Mucosa of rectum (tissue), 2 donors: Measurements from ENCODE around the gene PIEZO2.
A peak's percentile ranks its signal among the peaks of the same experiment; 100 is the strongest.
"Not testable (repeated sequence)": the region's sequence is repeated elsewhere in the genome, so short reads cannot be mapped to it uniquely, and the experiment has no call there.

ENCODE experiments used
- H3K27ac ChIP-seq, 2 donors: one replicate each; pipeline ENCODE4 v1.7.0; 2013; ENCODE audit warnings: inconsistent platforms in 2 of 2, low read depth in 2 of 2, low read length in 2 of 2
- H3K27me3 ChIP-seq, 2 donors: one replicate each; pipeline ENCODE4 v1.7.0; 2013; ENCODE audit warnings: low read length in 2 of 2; ENCODE audit not compliant: control insufficient read depth in 2 of 2, insufficient read depth in 2 of 2
- H3K36me3 ChIP-seq, 2 donors: one replicate each; pipeline ENCODE4 v1.7.0; 2013; ENCODE audit warnings: low read length in 2 of 2; ENCODE audit not compliant: control insufficient read depth in 2 of 2, insufficient read depth in 2 of 2
- H3K4me1 ChIP-seq, 2 donors: one replicate each; pipeline ENCODE4 v1.7.0; 2013; ENCODE audit warnings: low read length in 2 of 2, mild to moderate bottlenecking in 1 of 2; ENCODE audit not compliant: control insufficient read depth in 2 of 2, insufficient read depth in 2 of 2
- H3K4me3 ChIP-seq, 2 donors: one replicate each; pipeline ENCODE4 v1.7.0; 2013; ENCODE audit warnings: low read length in 2 of 2
- H3K9ac ChIP-seq, 2 donors: one replicate each; pipeline ENCODE4 v1.7.0; 2013; ENCODE audit warnings: low read length in 2 of 2, low read depth in 1 of 2, mild to moderate bottlenecking in 1 of 2
- H3K9me3 ChIP-seq, 2 donors: one replicate each; pipeline ENCODE4 v1.7.0; 2013; ENCODE audit warnings: low read length in 2 of 2; ENCODE audit not compliant: control insufficient read depth in 2 of 2
- donor health status: healthy.
- donor health status: Normal muscosa, but diverticular disease.

Gene PIEZO2

DNA sequence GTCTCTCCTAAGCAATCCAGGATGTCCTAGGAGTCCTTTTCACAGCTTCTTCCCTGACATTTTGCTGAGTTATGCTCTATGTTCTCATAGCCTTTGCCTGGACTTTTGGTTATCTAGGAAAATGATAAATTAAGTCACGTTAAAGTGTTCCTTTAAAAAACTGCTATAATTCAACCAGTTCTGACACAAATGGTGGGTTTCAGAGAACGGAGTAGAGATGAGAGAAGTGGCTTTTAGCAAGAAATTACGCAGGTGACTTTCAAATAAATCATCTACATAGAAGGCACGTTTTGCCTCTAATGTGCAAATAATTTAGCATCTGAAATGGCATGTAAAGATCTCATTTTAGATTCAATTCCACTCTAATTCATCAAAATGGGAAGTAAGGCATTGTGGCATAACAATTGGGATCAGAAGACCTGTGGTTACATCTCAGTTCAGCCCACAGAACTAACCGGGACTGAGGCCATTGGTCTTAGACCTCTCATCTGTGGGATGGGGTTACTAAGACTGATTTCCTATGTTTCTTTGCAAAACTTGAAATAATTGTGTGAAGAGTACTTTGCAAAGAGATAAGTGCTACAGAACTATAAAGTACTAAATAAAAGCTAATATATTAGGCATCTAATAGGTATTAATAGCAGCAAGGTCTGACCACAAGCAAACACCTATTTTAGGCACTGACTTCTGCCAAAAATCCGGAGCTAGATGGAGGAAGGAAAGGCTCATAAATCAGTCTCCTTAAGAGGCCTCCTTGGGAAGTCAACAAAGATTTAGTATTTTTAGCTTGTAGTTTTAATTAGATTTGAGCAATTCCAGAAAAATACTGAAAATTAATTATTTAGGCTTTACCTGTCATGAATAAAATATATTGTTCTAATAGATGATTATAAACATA lies 211.4 kb downstream of the PIEZO2 start:
- H3K36me3 ChIP-seq, result no peaks in the 10 kb centered on the region
- no peak overlapping the region for H3K9ac ChIP-seq
- H3K4me3 ChIP-seq, result no peak overlapping the region
- H3K9me3 ChIP-seq, result peaks cover 0 to 2% of the 10 kb centered on the region in 2 donors
- no peak overlapping the region for H3K27ac ChIP-seq
- H3K27me3 ChIP-seq, result no peaks in the 10 kb centered on the region
- no peaks in the 10 kb centered on the region for H3K4me1 ChIP-seq

DNA sequence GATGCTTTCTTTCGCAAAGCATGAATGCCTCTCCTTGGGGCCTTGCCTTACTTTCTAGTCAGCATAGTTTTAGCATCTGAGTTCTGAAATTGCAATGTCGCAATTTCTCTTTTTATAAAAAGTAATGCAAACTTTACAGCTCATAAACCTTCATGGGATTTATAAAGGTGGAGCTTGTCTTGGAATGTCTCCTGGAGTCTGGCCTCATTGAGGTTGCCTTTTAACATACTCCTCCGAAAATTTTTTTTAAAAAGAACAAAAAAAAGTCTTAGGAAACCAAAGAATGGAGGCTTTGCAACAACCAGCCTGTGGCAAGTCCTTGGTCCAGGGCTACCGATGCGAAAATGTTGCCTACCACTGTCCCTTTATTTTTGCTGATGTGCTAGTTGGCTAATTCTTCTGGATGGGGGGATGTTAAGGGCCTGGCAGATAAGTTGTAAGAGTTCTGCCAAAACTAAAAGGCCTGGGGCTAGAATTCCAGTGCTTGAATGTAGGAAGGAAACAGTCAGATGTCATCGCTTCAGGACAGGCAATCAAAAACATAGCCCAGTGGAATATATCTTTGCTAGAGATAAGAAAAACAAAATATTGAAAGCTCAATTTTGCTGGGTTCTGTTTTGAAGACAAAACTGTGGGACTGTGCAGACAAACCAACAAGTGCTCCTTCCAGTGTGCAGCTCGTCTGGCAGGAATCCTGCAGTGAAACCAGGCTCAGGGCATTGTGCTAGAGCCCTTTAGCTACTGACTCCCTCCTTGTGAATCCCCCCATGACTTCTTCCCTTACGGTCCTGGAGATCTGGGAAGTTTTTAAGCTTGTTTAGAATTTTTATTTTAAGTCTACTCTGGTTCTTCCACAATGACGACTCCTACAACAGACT lies 213.0 kb downstream of the PIEZO2 start:
- Histone ChIP-seq H3K9me3 (peaks cover 0 to 2% of the 10 kb centered on the region in 2 donors), H3K4me3 (no peak overlapping the region), H3K36me3 (no peaks in the 10 kb centered on the region), H3K27me3 (no peaks in the 10 kb centered on the region), H3K4me1 (no peaks in the 10 kb centered on the region), H3K9ac (no peak overlapping the region), H3K27ac (no peak overlapping the region)

DNA sequence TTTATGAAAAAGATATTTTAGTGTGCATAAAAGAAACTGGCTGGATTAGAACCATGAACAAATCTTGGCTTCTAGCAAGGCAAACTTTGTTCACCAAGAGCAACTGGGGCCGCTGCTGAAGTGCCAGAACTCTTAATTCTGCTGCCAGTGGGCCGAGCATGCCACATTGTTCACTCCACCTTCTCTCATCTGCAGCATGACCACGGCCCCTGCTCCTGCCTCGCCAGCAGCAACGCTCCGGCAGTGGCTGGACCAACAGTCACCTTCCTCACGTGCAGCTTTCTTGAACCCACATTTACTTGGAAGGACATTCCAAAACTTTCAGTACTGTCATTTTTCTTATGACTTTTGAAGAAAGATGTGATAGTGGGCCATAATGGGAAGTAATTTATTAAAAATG lies 213.8 kb downstream of the PIEZO2 start:
- Histone ChIP-seq H3K36me3 (no peaks in the 10 kb centered on the region), H3K27ac (no peak overlapping the region), H3K27me3 (no peaks in the 10 kb centered on the region), H3K9me3 (peaks cover 0 to 2% of the 10 kb centered on the region in 2 donors), H3K4me3 (no peak overlapping the region), H3K9ac (no peak overlapping the region), H3K4me1 (no peaks in the 10 kb centered on the region)

DNA sequence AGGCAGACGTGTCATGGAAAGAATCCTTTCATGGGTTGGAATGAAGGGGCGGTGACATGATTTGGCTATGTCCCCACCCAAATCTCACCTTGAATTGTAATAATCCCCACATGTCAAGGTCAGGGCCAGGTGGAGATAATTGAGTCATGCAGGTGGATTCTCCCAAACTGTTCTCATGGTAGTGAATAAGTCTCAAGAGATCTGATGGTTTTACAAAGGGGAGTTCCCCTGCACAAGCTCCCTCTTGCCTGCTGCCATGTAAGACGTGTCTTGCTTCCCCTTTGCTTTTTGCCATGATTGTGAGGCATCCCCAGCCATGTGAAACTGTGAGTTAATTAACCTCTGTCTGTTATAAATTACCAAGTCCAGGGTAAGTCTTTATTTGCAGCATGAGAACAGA lies 215.7 kb downstream of the PIEZO2 start:
- not testable (repeated sequence) for H3K4me1 ChIP-seq, H3K4me3 ChIP-seq, H3K36me3 ChIP-seq, H3K9me3 ChIP-seq, H3K9ac ChIP-seq, H3K27ac ChIP-seq, H3K27me3 ChIP-seq

DNA sequence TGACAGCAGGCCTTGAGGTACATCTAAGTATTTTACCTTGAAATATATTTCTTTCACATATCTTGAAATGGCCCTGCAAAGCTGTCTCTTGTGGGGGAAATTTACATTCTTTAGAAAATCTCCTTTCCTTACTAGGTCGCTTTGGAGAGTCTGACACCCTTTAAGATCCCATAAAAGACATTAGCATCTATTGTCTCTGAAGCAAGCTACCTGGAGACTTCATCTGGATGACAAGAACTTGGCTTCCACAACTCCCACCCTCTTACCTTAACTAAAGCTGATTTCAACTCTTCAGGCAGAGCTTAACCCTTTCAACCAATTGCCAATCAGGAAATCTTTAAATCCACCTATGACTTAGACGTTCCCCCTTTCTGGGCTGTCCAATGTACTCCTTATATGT lies 219.3 kb downstream of the PIEZO2 start:
- H3K36me3 ChIP-seq, result no peaks in the 10 kb centered on the region
- H3K4me1 ChIP-seq, result peaks cover 0 to 2% of the 10 kb centered on the region in 2 donors
- no peak overlapping the region for H3K4me3 ChIP-seq
- H3K9me3 ChIP-seq, result peaks cover 0 to 2% of the 10 kb centered on the region in 2 donors
- no peaks in the 10 kb centered on the region for H3K27me3 ChIP-seq
- H3K9ac ChIP-seq, result no peak overlapping the region
- H3K27ac ChIP-seq, result no peak overlapping the region

DNA sequence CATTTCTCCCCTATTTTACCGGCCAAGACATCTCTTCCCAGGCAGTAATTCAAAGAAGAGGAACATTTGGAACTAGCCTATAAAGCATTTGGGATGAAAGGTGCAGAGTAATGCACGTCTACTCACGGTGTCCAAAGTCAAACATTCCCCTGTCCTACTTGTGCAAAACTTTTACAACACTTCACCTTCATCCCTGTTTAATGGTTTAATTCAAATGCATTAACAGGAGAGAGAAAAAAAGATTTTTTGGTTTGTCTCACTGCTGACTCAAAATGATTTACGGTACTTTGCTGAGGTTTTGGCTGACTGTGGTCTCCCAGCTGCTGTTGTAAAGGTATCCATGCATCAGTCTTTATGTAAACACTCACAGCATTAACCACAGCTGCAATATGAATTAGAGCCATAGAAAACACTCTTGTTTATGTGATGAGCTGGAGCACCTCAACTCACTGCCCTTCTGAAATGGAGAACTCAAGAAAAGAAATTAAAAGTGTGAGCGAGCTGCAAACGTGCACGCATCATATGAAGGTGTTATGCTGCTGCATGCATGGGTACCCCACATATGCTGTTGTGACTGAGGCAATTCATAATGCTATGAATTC lies 220.5 kb downstream of the PIEZO2 start:
- Histone ChIP-seq H3K4me1 (peaks cover 0 to 2% of the 10 kb centered on the region in 2 donors), H3K9ac (no peak overlapping the region), H3K36me3 (no peaks in the 10 kb centered on the region), H3K27me3 (no peaks in the 10 kb centered on the region), H3K27ac (no peak overlapping the region), H3K9me3 (peaks cover 0 to 2% of the 10 kb centered on the region in 2 donors), H3K4me3 (no peak overlapping the region)

DNA sequence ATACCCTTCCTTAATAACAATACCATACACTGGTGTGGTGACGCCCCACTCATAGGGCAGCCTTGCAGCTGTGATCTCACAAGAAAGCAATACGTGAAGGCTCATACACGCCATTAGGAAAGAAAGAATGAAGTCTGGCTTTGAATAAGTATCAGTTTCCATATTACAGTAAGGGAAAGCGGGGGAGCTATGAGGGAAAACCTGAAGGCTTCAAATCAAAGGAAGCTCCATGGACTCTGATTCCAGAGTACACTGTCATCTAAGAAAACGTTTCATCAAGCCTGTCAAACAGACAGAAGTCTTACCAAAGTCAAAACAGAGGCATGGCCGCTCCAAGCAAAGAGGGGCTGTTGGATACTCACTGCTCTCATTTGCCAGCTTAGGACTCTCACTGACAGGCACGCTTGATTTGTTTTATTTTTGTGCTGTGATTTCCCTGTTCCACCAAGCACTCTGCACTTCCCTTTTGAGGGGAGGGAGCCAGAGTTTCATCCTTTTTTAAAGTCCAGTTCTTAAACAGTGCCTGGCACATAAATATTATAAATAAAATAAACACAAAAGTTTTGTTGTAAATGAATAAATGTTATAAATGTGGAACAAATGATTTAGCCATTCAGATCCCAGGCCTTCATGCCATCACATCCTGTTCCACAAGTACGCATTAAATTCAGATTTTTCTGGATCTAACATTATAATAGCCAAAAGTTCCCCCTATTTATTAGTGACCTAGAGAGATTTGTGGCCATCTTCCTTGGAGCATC lies 221.2 kb downstream of the PIEZO2 start:
- H3K4me3 ChIP-seq, result no peak overlapping the region
- H3K27me3 ChIP-seq, result no peaks in the 10 kb centered on the region
- no peak overlapping the region for H3K9ac ChIP-seq
- H3K9me3 ChIP-seq, result no peaks in the 10 kb centered on the region
- no peak overlapping the region for H3K27ac ChIP-seq
- H3K4me1 ChIP-seq, result peaks cover 0 to 2% of the 10 kb centered on the region in 2 donors
- H3K36me3 ChIP-seq, result no peaks in the 10 kb centered on the region

DNA sequence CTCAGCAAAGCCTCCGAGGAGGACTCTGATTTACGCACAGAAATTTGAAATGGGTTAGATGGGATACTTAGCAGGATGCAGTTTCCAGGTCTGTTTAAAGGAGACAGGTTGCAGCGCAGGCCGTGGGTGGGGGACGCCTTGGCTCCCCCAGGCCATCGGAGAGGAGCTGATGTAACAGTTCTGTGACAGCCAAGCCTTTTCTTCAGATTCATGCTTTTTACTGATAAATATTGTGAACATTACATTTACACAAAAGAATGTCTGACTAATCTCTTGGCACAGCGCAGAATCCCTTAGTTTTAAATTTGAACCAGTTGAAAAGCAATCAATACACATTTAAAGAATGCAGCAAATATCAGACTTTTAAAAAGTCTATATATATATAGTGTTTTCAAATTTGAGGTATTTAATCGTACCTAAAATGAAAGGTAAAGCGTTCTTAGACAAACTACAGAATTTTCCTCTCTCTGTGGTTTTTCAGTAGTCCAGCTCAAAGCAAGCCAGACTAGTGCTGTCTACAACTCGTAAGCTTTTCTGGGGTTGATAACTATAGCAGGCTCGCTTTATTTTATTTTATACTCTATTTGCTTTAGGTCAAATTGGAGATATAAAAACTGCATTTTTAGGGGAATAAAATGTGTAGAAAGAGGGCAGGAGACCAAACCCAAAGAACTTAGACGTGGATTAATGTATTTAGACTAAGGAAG lies 221.9 kb downstream of the PIEZO2 start:
- peaks cover 0 to 2% of the 10 kb centered on the region in 2 donors for H3K4me1 ChIP-seq
- H3K36me3 ChIP-seq, result no peaks in the 10 kb centered on the region
- no peak overlapping the region for H3K9ac ChIP-seq
- H3K27me3 ChIP-seq, result no peaks in the 10 kb centered on the region
- H3K27ac ChIP-seq, result no peak overlapping the region
- no peaks in the 10 kb centered on the region for H3K9me3 ChIP-seq
- H3K4me3 ChIP-seq, result no peak overlapping the region

DNA sequence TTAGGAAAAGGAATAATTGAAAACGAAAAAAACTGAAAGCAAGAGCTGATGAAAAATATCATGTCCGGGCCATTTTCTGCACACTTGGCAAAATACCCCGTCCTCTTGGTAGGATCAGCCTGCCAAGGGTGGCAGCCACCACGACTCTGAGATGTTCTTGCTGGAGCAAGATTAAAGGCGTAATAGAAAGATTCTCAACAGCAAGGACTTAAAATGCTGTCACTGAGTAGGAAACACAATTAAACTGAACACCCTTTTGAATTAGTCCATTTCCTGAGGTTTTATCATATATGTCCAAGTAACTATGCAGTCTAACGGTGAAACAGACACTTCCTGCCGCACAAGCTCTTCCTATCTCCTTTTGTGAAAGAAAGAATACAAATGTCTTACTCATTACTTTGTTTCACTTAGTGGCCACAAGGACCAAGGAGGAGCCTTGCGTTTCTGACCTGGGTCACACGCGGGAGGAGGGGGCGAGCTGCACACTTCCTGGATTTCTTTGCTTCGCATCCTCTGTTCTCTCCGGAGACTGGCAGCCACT lies 222.7 kb downstream of the PIEZO2 start:
- H3K4me3 ChIP-seq, result no peak overlapping the region
- peaks cover 0 to 2% of the 10 kb centered on the region in 2 donors for H3K4me1 ChIP-seq
- H3K36me3 ChIP-seq, result no peaks in the 10 kb centered on the region
- H3K9me3 ChIP-seq, result no peaks in the 10 kb centered on the region
- no peaks in the 10 kb centered on the region for H3K27me3 ChIP-seq
- H3K9ac ChIP-seq, result no peak overlapping the region
- H3K27ac ChIP-seq, result peak overlapping the region in 1 of 2 donors; percentile 46
